Endothelial cell of hepatic sinusoid (primary cell): Measurements from ENCODE around the gene CFH.
"Not testable (repeated sequence)": the region's sequence is repeated elsewhere in the genome, so short reads cannot be mapped to it uniquely, and the experiment has no call there.

Source experiments
- in situ Hi-C: cut with HindIII; loops from 2 replicates; pipeline ENCODE4 v1.10.0; 2017; ENCODE audit warnings: low sequenced_read_pairs

The CFH gene

DNA sequence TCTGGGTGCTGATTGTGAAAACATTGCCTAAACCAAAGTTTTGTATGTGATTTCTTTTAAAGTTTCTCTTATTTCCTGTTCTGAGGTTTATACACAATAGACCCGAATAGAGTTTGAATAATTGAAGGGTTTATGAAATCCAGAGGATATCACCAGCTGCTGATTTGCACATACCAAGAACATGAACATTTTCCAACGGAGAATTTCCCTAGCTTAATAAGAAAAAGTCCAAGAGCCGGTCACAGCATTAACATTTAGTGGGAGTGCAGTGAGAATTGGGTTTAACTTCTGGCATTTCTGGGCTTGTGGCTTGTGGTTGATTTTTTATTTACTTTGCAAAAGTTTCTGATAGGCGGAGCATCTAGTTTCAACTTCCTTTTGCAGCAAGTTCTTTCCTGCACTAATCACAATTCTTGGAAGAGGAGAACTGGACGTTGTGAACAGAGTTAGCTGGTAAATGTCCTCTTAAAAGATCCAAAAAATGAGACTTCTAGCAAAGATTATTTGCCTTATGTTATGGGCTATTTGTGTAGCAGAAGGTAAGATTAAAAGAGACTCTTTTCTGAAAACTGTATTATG lies at the start of gene CFH:
Gene CFH (plus strand): TSS at position 407 of the 579 bp plus-strand sequence. CDS start 75 bp downstream, at position 482.
- in situ Hi-C loops: no loop called here

- in situ Hi-C loops: no loop called here
Observed at GRCh38 chr1:196603651-196604050, 48.2 kb upstream of the CFH start.

DNA sequence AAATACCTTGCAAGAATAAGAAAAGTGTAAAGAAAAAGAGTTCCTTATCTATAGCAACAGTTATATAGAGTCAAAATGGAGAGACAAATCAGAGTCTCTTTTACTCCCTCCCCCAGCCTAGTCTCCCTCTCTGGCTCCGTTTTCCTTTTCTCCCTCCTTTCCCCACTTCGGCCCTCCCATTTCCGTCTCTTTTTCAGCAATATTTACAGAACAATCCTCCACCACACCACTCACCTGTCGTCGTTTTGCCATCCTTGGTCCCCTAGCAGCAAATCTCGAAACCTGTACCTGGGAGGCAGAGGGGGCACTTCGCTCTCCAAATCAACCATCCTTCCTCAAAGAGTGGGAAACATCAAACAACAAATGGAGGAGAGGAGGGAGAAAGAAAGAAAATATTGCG lies 43.9 kb upstream of the CFH start:
- in situ Hi-C loops: loop anchor here (5.0 kb wide), 1 partner anchor 39 kb away; no protein-coding TSS in a partner anchor

GRCh38 chr1:196608390-196609369 lies 43.2 kb upstream of the CFH start, which contains the start of gene KCNT2:
KCNT2 (minus strand) TSS chr1:196608440; CDS start chr1:196608309, 131 bp downstream.
- in situ Hi-C loops: loop anchor here (5.0 kb wide), 1 partner anchor 39 kb away; no protein-coding TSS in a partner anchor

DNA sequence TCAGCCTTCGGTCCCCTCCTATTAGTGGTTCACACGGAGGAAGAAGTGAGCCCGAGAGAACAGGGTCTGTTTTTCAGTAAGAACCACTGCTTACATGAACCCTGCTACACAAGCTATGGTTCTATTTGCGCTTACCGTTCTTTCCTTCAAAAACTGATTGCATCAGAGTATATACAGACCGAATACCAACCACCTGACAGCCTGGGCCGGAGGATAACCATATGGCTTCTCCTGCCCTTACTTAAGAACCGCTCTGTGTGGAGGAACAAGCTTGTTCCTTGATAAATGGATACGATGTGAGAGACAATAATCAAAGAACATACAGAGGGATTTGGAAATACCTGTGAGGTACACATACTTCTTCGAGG lies 42.5 kb upstream of the CFH start:
- in situ Hi-C loops: loop anchor here (5.0 kb wide), 1 partner anchor 38 kb away; no protein-coding TSS in a partner anchor

GRCh38 chr1:196611873-196612272 lies 40.0 kb upstream of the CFH start:
- in situ Hi-C loops: no loop called here

DNA sequence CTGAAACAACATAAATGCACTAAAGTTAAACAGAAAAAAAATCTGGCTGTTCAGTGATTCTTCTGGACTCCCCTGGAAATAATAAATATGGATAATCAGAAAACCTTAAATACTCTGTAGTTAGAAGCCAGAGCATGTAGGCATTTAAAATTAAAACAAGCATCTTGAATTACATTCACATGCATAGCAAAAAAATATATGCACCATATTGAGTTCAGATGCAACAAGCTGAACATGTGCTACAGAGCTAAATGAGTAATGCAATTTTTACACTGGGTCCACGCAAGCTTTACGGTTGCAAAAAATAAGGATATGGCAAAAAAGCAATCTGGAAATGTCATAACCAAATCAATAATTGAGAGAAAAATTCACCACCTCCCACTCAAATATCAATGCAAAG lies 32.1 kb upstream of the CFH start:
- in situ Hi-C loops: no loop called here

GRCh38 chr1:196623079-196623478 lies 28.8 kb upstream of the CFH start:
- in situ Hi-C loops: no loop called here

DNA sequence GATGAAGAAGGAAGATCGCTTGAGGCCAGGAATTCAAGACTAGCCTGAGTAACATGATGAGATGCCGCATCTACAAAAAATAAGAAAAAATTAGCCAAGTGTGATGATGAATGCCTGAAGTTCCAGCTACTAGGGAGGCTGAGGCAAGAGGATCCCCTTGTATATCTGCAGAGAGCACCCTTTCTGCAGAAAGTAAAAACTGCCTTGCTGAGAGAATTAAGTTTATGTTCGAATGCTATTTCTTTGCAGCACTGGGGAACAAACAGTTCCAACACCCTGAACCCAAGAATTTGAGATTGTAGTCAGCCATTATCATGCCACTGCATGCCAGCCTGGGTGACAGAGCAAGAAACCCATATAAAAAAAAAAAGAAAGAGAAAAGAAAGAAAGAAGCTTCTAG lies 23.0 kb upstream of the CFH start:
- in situ Hi-C loops: no loop called here

- in situ Hi-C loops: no loop called here
Observed at GRCh38 chr1:196637606-196638005, 14.2 kb upstream of the CFH start.

GRCh38 chr1:196638466-196638865 lies 13.4 kb upstream of the CFH start:
- in situ Hi-C loops: no loop called here

DNA sequence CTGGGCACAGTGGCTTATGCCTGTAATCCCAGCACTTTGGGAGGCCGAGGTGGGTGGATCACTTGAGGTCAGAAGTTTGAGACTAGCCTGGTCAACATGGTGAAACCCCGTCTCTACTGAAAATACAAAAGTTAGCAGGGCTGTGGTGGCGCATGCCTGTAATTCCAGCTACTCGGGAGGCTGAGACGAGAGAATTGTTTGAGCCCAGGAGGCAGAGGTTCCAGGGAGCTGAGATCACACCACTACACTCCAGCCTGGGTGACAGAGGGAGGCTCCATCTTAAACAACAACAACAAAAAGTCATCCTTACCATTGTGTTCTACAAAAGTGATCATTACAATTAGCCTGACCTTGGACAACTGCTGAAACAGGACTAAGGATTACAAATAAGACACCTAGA lies 12.6 kb upstream of the CFH start:
- in situ Hi-C loops: not testable (repeated sequence)

GRCh38 chr1:196640976-196641375 lies 10.9 kb upstream of the CFH start:
- in situ Hi-C loops: no loop called here

- in situ Hi-C loops: loop anchor here (5.0 kb wide), 1 partner anchor 43 kb away; the partner anchor contains the start of gene KCNT2
Observed at GRCh38 chr1:196649990-196650389, 1.9 kb upstream of the CFH start.

DNA sequence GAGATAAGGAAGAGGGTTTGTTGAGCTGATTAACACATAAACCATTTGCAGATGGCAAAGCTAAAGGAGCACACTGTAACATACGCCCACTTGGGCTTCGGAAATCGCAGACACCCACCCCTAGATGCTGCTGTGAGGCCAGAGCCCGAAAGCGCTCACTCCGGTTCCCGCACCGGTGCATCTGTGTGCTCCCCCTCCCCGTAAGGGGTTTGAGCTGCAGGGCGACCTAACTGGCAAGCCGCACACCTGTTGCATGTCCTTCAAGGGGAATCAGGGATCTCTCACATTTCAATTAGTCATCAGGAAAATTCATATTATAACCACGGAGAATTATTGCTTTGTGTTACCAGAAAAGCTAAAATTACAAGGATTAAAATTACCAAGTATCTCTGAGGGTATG lies 1.4 kb upstream of the CFH start:
- in situ Hi-C loops: no loop called here

GRCh38 chr1:196651079-196651478 lies 764 bp upstream of the CFH start:
- in situ Hi-C loops: no loop called here

DNA sequence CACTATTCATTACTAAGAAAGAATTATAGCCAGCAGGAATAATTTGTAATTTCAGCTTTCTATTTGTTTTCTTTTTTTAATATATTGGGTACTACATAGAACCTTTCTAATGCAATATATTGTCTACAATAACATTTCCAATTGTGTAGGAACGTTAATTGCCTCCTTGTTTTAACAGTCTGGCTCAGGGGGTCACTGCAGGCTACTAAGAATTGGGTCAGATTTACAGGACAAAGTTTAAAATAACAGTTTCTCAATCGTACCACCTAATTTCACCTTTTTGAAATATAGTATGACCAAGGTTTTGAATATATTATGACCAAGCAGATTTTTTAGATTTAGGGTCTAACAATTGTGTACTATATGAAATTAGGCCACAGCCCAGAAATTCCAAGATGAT lies 2.4 kb downstream of the CFH start:
- in situ Hi-C loops: no loop called here

DNA sequence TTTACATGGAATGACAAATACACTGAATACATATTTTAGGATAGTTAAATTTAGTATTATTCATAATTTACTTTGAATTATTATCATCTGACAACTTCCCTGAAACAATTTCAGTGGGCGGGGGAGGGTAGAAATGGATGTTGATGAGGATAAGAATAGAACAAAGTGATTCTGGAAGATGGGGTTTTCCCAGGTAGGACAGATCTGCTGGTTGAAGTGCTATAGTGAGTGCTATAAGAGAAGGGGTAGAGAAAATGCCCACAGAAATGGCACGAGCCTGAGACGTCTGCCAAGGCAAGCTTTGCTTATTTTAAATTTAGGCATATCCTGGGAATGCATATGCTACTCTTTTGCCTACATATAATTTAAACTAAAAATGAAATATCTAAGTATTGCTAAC lies 3.2 kb downstream of the CFH start:
- in situ Hi-C loops: no loop called here

GRCh38 chr1:196655494-196655893 lies 3.7 kb downstream of the CFH start:
- in situ Hi-C loops: no loop called here

DNA sequence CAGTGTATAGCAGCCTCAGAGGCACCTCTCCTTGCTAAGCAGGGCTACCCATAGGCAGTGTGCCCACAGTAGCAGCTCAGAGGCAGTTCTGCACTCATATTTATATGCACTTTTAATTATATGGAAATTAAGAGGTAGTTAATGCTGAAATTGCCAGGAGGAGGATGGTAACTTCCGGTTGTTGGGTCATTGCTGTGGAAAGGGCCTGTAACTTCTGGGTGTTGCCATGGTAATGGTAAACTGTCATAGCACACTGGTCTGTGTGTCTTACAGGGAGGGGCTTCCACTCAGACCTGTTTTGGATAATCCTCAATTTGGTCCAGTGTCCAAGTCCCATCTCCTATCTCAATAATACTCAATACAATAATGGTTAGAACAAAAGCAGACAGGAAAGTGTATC lies 7.6 kb downstream of the CFH start:
- in situ Hi-C loops: no loop called here

DNA sequence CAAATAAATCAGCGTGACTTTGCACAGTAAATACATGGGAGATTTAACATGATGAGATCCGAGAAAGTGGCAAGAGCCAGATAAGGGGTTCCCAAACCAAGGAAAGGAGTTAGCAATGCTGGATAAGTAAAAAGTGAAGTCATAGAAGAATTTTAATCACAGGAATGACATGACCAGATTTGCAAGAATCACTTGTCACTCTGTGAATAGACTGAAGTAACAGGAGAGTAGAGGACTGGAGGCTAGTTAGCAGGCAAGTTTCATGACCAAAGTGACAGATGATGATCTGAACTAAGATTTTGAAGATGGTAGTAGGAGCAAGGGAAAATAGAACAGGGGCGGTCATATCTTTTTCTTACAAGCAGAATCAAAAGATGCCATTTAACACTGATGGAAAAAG lies 8.4 kb downstream of the CFH start:
- in situ Hi-C loops: no loop called here

DNA sequence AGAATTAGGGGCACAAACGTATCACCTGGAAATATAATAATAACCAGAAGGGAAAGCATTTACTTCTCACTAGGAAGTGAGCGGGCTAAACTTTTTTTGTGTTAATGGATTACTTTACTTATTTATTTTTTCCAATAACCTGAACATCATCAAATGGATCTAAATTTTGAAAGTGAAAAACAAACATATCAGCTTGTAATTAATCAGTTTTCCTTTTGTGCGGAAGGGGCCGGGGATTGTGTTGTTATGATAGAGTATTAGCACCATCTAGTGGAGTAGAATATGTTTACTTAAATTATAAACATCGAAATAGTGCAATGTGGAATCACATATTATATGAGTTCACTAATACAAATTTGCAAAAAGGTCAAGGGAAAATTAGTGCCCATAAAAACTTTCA lies 9.0 kb downstream of the CFH start:
- in situ Hi-C loops: no loop called here
